ELR (cell line): ENCODE data around the gene GFAP.
"Not testable (repeated sequence)": the region's sequence is repeated elsewhere in the genome, so short reads cannot be mapped to it uniquely, and the experiment has no call there.

Experiments
- DNase-seq: peaks from one replicate; pipeline ENCODE4 v3.0.0-alpha.2; 2015; ENCODE audit warnings: low read depth

Gene GFAP

GRCh38 chr17:44915321-44915726 is at the start of gene GFAP:
TSS of gene GFAP (minus strand) at chr17:44915500. CDS start at chr17:44915486, 14 bp downstream.
- DNase-seq, result no peak

GRCh38 chr17:44961921-44962350 is 46.6 kb upstream of the GFAP start:
- DNase-seq, result no peak

GRCh38 chr17:44960691-44961090 is 45.4 kb upstream of the GFAP start:
- DNase-seq, result no peak

- DNase-seq, result no peak
Observed at GRCh38 chr17:44959821-44960531, 44.7 kb upstream of the GFAP start.

GRCh38 chr17:44956998-44957981 is 42.0 kb upstream of the GFAP start:
- DNase-seq, result no peak

- no peak for DNase-seq
Observed at GRCh38 chr17:44955674-44956425, 40.5 kb upstream of the GFAP start.

- no peak for DNase-seq
Observed at GRCh38 chr17:44952946-44953475, 37.7 kb upstream of the GFAP start.

DNA sequence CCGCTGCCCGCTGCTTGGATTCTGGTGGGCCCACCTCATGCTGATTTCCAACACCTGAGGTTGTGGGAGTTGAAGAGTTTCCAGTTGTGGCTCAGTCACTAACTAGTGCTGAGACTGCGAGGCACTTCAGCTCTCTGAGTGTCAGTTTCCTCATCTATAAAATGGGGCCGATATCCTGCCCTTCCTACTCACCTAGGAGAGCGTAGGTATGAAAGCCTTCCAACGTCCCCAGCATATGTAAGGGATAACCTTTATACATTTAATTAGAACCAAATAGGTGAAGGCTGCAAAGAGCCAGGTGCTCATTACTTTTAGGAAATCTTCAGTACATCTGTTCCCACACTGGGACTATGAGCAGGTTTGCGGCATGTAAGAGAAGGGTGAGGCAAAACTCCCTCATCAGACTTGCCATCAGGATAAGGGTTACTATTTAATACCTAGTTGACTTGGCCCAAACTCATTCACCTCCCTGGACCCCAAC is 33.1 kb upstream of the GFAP start:
- no peak for DNase-seq

DNA sequence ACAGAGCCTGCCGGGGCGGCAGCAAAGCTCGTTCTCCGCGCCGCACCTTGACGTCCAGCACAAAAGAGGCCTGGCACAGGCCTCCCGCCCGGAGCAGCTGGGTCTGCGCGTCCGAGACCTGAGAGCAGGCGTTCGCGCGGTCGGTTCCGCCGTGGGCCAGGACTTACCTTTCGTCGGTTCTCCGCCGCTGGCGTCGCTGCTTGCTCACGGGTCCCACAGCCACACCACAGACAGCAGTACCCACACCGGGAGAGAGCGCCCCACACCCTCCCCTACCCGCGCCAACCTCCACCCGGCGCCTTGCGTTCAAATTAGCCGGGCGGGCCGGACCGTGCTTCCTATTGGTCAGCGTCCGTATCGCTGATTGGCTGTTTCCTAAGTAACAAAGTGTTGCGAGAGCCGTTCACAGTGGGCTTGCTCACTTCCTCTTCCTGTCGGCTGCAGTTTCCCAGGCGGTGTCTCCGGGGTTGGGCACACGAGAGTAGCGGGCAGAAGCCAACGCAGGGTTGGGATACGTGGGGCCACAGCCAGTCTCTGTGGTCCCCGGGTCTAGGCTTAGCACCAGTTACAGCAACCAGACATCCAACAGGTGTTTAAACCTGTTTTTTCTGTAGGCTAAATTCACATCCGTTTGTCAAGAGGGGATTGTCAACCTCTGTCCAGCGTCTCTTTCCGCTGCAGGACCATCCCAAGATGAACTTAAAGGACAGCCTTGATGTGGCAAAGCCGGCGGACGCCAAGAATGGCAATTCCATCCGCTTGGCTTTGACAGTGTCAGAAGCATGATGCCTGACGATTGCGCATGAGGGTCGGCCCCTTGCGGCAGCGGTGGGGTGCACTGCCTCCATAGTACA is 32.4 kb upstream of the GFAP start, which contains the start of gene KIF18B:
KIF18B (minus strand) TSS at position 313 of the 854 bp plus-strand sequence. CDS start 11,429 bp downstream, outside the sequence.
- peak; percentile 100 for DNase-seq

- not testable (repeated sequence) for DNase-seq
Observed at GRCh38 chr17:44945652-44946051, 30.4 kb upstream of the GFAP start.

DNA sequence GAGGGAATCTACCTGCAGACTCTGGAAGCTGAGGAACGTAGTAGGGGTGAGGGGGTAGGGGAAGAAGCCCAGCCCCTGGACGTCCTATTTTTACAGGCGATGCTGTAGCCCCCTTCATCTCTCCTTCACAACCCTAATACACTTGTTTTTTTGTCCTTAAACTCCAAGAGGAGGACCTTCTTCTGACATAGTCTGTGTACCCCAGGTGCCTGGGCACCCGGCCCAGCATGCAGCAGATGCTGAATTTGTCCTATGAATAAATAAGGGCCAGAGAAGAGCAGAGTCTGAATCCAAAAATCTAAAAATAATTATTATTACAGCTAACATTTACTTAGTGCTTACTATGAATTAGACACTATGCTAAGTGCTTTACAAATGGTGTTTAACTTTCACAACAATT is 27.2 kb upstream of the GFAP start:
- DNase-seq, result no peak

GRCh38 chr17:44941712-44942331 is 26.5 kb upstream of the GFAP start:
- DNase-seq, result no peak

- no peak for DNase-seq
Observed at GRCh38 chr17:44940768-44941167, 25.5 kb upstream of the GFAP start.

GRCh38 chr17:44940317-44940716 is 25.0 kb upstream of the GFAP start:
- DNase-seq, result peak; percentile 27

GRCh38 chr17:44935116-44935515 is 19.8 kb upstream of the GFAP start:
- no peak for DNase-seq

- DNase-seq, result no peak
Observed at GRCh38 chr17:44934745-44935105, 19.4 kb upstream of the GFAP start.

DNA sequence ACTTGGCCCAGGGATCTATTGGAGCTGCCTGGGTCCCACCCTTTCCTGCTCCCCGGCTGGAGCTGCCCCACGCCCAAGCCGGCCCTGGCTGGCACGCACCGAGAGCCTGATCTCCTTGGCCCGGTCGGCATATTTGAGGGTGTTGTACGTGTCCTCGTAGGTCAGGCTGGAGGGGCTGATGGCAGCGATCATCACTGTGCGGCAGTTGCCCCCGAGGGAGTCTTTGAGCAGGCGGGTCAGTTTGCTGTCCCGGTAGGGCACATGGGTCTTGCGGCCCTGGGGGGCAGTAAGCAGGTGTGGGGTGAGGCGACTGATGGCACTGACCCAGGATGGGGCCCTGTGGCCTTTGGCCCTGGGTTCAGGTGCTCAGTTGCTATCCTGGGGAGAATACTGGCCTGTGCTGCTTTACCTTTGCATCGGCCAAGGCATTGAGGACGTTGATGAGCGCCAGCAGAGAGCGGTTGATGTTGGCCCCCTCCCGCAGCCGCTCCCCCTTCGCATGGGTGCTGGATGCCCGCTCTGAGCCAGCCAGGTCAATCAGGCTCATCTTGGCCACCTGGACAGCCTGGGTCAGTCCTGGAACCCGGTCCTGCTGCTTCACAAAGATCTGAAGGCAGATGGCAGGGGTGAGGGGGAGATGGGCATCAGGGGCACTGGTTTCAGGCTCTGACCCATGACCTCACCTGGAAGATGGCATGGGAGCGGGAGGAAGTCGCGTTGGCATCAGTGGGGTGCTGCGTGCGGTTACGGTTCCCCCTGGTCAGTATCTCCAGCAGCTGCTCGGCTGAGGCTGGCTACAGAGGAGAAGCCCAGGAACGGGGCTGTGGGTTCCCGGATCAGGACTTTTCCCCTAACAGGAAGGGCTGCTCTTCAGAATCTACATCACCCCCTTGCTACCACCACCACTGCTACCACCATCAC is 18.8 kb upstream of the GFAP start:
- DNase-seq, result no peak

DNA sequence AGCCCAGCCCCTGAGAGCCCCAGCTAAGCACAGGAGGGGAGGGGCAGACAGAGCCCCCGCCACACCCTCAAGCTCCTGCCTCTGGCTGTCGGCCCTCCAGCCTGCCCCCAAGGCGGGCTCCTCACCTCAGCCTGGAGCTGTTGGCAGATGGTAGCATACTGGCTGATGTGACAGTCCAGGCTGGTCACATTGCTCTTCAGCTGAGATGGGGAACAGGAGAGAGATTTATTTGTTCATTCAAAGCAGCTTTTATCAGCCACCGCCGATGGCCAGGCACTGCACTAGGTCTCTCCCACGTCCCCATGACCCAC is 17.4 kb upstream of the GFAP start:
- no peak for DNase-seq

DNA sequence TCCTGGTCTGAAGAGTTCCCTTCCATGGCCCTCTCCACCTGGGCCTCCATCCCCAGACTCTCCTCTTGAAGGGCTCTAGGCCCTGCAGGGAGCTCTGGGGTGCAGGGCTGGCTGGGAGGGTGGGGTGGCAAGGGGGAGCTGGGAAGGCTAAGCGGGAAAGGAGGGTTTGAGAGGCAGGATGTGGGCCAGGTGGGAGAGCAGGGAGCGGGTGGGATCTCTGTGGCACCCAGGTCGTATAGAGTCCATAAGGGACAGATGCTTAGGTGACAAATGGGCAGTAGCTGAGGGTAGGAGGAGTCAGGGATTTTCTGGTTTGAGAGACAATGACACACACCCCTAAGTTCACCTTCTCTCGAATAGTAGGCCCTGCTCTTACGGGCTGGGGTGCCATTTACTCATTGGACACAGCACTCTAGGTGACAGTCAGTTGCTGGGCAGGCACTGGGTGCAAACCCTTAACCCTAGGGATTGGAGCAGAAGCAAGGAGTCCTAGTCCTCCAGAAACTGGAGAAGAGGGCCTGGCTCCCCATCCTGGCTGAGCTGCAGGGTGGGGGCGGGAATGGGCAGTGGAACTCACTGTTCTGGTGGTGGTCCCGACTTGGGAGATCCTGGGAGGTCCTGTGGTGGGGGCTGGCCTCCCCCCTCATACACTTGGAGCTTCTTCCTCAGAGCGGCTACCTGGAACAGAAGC is 16.9 kb upstream of the GFAP start:
- no peak for DNase-seq
